IPS DF 6.9 (cell line): ENCODE measurements around the gene USP30.

Experiments used
- DNase-seq: peaks from one replicate; pipeline ENCODE4 v3.0.0-alpha.2; 2013; ENCODE audit warnings: low read depth, low spot score
- H3K27ac ChIP-seq: one replicate; pipeline ENCODE4 v1.5.1; 2013; ENCODE audit warnings: low read length, control low read depth
- H3K27me3 ChIP-seq: 2 replicates; pipeline ENCODE4 v1.6.1; 2013; ENCODE audit warnings: mild to moderate bottlenecking, low read length; ENCODE audit not compliant: control insufficient read depth, insufficient read depth
- H3K36me3 ChIP-seq: 2 replicates; pipeline ENCODE4 v1.6.1; 2013; ENCODE audit warnings: low read length; ENCODE audit not compliant: control insufficient read depth, insufficient read depth
- H3K4me1 ChIP-seq: 2 replicates; pipeline ENCODE4 v1.6.1; 2013; ENCODE audit warnings: low read length; ENCODE audit not compliant: control insufficient read depth, insufficient read depth
- H3K4me3 ChIP-seq: 2 replicates; pipeline ENCODE4 v1.5.1; 2013; ENCODE audit warnings: mild to moderate bottlenecking, low read length
- H3K9me3 ChIP-seq: 2 replicates; pipeline ENCODE4 v1.6.1; 2013; ENCODE audit warnings: low read length, inconsistent platforms; ENCODE audit not compliant: control insufficient read depth, insufficient read depth
- WGBS: extraction: QIAGEN DNeasy Blood & Tissue Kit; methylation state at CpG from one replicate; pipeline ENCODE4 v1.1.7; 2013; ENCODE audit warnings: mixed read lengths, missing lambda C conversion rate; ENCODE audit not compliant: insufficient read length, insufficient coverage; 5-methylcytosine and 5-hydroxymethylcytosine counted together

USP30 gene

DNA sequence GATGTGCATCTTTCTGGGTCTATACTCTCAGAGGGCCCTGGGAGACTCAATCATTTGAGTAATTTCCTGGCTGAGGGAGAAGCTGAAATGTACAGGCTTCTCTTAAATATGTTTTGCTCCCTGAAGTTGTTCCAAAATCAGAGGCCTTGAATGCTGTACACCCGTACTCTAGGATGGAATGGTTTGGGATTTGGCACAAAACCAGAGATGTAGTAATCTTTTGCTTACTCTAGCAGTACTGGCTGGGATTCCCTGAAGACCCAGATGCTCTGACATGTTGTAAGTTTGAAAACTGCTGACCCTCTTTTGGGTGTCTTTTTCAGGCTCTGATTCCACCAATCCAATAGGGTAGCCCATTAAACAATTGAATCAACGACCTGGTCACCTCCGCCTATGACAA is 74.4 kb downstream of the USP30 start:
- Histone ChIP-seq H3K4me1 (no peaks in the 10 kb centered on the region; the same call in 1 of the 2 replicates), H3K27me3 (no peaks in the 10 kb centered on the region)
- WGBS, result no CpG with 5 or more reads among the region's 3 CpGs

DNA sequence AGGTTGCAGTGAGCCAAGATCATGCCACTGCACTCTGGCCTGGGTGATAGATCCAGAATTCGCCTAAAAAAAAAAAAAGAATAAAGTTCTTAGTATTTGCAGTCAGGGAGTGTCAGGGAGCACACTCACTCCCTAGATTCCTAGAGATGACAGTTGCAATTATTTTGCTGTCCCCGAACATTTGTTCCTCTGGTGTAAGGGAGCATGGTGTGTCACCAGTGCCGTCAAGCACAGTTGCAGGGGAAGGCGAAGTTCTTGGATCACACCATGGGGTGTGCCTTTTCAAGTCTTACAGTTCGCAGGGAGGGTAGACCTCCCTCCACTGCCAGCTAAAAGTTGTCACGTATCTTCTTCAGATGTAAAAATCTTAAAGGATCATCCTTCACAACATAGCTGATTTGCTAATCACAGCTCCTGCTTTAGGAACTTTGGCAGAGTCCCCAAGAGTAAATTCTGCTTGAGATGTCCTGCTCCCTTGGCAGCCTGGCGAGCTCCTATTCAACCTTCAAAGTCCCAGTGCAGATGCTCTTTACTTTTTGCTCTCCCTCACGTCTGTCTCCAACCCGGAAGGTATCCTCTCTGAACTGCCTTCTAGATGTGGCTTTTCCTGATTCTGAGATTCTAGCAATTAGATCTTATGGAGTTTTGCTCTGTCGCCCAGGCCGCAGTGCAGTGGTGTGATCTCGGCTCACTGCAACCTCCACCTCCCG is 75.3 kb downstream of the USP30 start:
- no CpG with 5 or more reads among the region's 13 CpGs for WGBS
- Histone ChIP-seq H3K27ac (no peak overlapping the region), H3K4me1 (no peaks in the 10 kb centered on the region; the same call in 1 of the 2 replicates), H3K36me3 (no peaks in the 10 kb centered on the region), H3K9me3 (no peaks in the 10 kb centered on the region), H3K27me3 (no peaks in the 10 kb centered on the region), H3K4me3 (no peak overlapping the region)
- no peak for DNase-seq

More for the DNA sequence above, 74.4 kb downstream of the USP30 start:
- Histone ChIP-seq H3K4me3 (no peak overlapping the region), H3K36me3 (no peaks in the 10 kb centered on the region), H3K27ac (no peak overlapping the region), H3K9me3 (no peaks in the 10 kb centered on the region)
- no peak for DNase-seq

DNA sequence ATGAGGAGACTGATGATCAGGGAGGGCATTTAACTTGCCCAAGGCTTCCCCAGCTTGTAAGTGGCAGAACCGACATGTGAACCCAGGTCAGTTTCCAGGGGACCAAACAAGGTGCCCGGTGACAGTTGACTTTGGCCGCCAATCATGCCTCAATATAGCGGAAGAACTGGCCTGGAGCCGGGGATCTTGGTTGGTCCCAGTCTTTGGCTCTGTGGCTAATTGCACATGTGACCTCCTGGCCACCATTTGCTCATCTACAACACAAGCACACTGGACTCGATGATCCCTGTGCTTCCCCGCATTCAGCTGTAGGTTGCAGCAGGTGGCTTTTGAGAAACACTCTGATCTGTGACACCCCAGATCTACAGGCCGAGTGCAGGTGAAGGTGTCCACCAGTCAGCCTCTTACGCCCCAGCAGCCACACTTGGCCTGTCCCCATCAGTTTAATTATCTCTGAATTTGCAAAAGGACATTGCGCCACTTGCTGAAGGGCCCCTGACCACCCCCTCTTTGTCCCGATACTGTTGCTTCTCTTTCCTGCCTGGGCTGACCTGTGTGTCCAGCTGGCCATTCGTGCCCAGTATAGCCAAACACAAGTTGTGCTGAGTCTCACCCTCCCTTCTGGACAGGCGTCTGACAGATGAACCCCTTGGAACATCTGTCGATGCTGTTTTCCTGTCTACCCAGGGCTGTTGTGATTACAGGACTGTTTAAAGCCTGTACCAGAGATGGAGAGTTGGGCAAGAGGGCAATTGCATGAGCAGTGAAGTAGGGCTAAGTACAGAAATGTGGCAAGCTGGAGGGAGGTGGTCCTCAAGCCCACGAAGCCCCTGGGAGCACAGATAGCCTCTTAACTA is 78.1 kb downstream of the USP30 start:
- Histone ChIP-seq H3K36me3 (no peaks in the 10 kb centered on the region), H3K4me1 (no peaks in the 10 kb centered on the region; the same call in 1 of the 2 replicates), H3K27ac (no peak overlapping the region), H3K9me3 (no peaks in the 10 kb centered on the region), H3K4me3 (no peak overlapping the region), H3K27me3 (no peaks in the 10 kb centered on the region)
- WGBS, result no CpG with 5 or more reads among the region's 15 CpGs
- DNase-seq, result no peak

DNA sequence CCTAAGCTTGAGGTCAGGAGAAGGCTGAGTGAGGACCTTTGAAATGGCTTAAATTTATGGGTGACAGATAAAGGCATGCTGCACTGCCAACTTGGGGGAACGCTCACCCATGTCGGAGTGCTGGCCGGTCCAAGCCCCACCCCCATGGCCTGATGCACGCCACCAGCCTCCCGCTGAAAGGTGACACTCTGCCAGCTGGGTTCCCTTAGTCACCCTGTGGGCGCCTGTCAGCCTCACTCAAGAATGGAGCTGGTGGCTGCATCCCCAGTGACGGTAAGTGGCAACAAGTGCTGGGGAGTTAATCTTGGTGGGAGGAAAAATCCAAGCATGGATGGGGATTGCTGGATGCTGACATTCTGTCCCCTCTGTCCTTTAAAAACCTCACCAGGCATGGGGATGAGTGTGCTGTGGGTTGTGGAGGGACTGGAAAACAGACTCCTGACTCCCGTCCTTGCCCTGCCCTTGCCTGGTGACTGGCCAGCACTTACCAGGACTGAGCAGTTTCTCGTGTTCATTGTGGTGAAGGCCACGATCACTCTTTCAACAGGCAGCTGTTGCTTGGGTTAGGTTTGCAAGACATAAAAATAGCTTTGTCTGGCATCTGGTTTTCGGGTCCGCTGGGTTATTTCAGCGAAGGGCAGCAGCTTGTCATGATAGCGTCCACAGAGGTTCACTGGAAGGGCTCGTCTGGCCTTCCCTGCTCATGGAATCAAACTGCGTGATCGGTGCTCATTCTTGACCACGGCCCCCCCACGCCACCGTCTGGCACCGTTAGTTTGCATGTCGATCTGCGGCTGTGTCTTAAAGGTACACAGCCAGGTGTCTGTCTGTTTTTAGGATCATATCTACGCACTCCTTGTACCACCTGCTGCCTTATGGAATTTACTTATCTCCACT is 79.0 kb downstream of the USP30 start:
- H3K9me3 ChIP-seq, result no peaks in the 10 kb centered on the region
- no peak for DNase-seq
- WGBS, result no CpG with 5 or more reads among the region's 24 CpGs
- H3K27me3 ChIP-seq, result no peaks in the 10 kb centered on the region
- no peak overlapping the region for H3K27ac ChIP-seq
- H3K4me1 ChIP-seq, result no peaks in the 10 kb centered on the region
- no peaks in the 10 kb centered on the region for H3K36me3 ChIP-seq
- H3K4me3 ChIP-seq, result no peak overlapping the region

DNA sequence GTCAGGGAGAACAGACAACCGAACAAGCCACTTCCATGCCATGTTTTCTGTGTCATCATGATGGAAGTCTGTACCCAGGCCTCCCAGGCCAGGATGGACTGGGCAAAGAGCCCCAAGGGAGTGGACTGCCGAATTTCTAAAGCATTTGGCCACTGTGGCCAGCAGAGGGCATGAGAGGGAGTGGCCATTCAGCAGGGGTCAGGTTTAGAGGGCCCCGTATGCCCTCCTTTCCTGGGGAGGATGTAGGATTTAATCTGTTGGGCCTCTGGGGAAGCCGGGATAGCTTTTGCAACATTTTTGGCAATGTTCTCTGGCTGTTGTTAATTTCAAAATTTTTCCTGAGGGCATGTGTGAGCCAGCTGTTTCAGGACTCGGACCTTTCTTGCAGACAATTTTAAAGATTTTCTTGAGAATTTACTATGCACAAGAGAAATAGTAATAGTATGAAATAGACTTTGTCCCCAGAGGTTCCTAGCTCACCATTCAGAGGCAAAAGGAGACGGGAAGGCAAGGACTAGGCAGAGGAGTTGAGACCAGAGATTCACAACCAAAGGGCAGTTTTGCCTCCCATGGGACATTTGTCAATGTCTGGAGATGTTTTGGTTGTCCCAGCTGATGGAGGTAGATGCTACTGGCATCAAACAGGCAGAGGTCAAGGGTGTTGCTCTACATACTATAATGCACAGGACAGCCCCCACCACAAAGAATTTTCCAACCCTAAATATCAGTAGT is 82.0 kb downstream of the USP30 start:
- WGBS, result no CpG with 5 or more reads among the region's 6 CpGs
- H3K36me3 ChIP-seq, result no peaks in the 10 kb centered on the region
- H3K4me1 ChIP-seq, result no peaks in the 10 kb centered on the region
- no peaks in the 10 kb centered on the region for H3K27me3 ChIP-seq
- no peak overlapping the region for H3K27ac ChIP-seq
- no peak for DNase-seq
- H3K9me3 ChIP-seq, result no peaks in the 10 kb centered on the region
- no peak overlapping the region for H3K4me3 ChIP-seq

DNA sequence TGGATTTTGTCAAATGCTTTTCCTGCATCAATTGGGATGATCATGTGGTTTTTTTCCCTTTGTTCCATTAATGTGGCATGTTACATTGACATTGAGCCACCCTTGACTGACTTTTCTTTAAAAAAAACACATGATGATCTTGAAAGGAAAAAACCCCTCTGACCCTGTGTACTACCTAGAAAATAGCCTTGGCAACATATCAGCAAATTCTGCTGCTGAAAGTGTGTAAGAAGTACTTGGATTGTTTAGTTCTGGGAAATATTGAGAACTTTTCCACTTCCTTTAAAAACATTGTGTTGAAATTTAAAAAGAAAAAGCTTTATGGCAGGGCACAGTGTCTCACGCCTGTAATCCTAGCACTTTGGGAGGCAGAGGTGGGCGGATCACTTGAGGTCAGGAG is 84.7 kb downstream of the USP30 start:
- no peaks in the 10 kb centered on the region for H3K36me3 ChIP-seq
- H3K4me3 ChIP-seq, result no peak overlapping the region
- DNase-seq, result no peak
- H3K4me1 ChIP-seq, result no peaks in the 10 kb centered on the region
- no peaks in the 10 kb centered on the region for H3K9me3 ChIP-seq
- H3K27me3 ChIP-seq, result no peaks in the 10 kb centered on the region
- H3K27ac ChIP-seq, result no peak overlapping the region
- WGBS, result no CpG with 5 or more reads among the region's 2 CpGs
